HepG2 (cell line): ENCODE data around the gene FHIT. TPM values are rescaled to one million over a fixed set of nuclear protein-coding genes. Genes with fewer than 3 reads are reported as not detected.

ENCODE experiments used
- ATAC-seq: fragments of 200-7000 bp; cut with Tn5 transposase; 3 replicates; pipeline ENCODE4 v1.9.1; 2020; ENCODE audit warnings: mild to moderate bottlenecking, moderate library complexity
- BruUV-seq: library from RNA; stranded (reverse); fragments of 400-500 nt; replicated peaks from 2 replicates; lab custom pipeline; 2021; lab: Mats Ljungman, UMichigan
- CTCF ChIA-PET: fragments of 300-600 bp; formaldehyde crosslinking; extraction: SDS; loops from one replicate; lab custom pipeline; 2021; ENCODE audit warnings: low total read pairs, inconsistent platforms, low intra/inter-chr PET ratio; lab: Yijun Ruan, JAX
- POLR2A ChIA-PET: fragments of 350-600 bp; sonication (Branson Sonifier 250); formaldehyde crosslinking; loops from one replicate; lab custom pipeline; 2020; ENCODE audit warnings: antibody characterized with exemption, inconsistent platforms; lab: Yijun Ruan, JAX
- DNase-seq: peaks from one replicate; pipeline ENCODE4 v3.0.0-alpha.2; 2015; ENCODE audit warnings: low spot score
- FAIRE-seq: peaks from 3 replicates; lab custom pipeline; 2011; peaks lifted over from hg19 to GRCh38; lab: Jason Lieb, UNC
- H2AFZ ChIP-seq: one replicate; pipeline ENCODE4 v1.6.1; 2011; ENCODE audit warnings: low read length, inconsistent platforms
- H3K27ac ChIP-seq: fragments of 300-600 bp; 3 replicates; pipeline ENCODE4 v1.8.0; 2011; ENCODE audit warnings: mixed run types, mild to moderate bottlenecking, mixed read lengths, low read length, inconsistent platforms; ENCODE audit not compliant: insufficient read depth; ENCODE audit errors: extremely low read length
- H3K27me3 ChIP-seq, 2 experiments: fragments of 200-600 bp in 1 of 2; 2 replicates in 1 of 2; 3 replicates in 1 of 2; pipeline versions ENCODE4 v1.6.0 to v1.8.0; 2011; ENCODE audit warnings: low read length in 2 of 2, mild to moderate bottlenecking in 2 of 2, moderate library complexity in 2 of 2, inconsistent platforms in 1 of 2; ENCODE audit not compliant: insufficient read depth in 2 of 2, control insufficient read depth in 1 of 2
- H3K36me3 ChIP-seq, 2 experiments: fragments of 200-600 bp in 1 of 2; replicated peaks in 1 of 2; 2 replicates in 1 of 2; 3 replicates in 1 of 2; pipeline versions ENCODE4 v1.5.1 to v1.8.0; 2011; ENCODE audit warnings: low read length in 2 of 2, inconsistent platforms in 1 of 2; ENCODE audit not compliant: insufficient read depth in 2 of 2, control insufficient read depth in 1 of 2
- H3K4me1 ChIP-seq: 2 replicates; pipeline ENCODE4 v1.5.1; 2012; ENCODE audit warnings: low read length, inconsistent platforms; ENCODE audit not compliant: insufficient read depth
- H3K4me2 ChIP-seq: 2 replicates; pipeline ENCODE4 v1.6.0; 2011; ENCODE audit warnings: low read depth, low read length, inconsistent platforms
- H3K4me3 ChIP-seq, 3 experiments: fragments of 200-600 bp in 1 of 3; sonication (generic), shearing (Covaris generic) in 1 of 3; replicated peaks in 1 of 3; 2 replicates each; pipeline ENCODE4 v1.5.1; 2011 to 2016; ENCODE audit warnings: low read length in 3 of 3, inconsistent platforms in 2 of 3, low read depth in 2 of 3, mild to moderate bottlenecking in 2 of 3, control low read depth in 1 of 3, mixed read lengths in 1 of 3; ENCODE audit not compliant: insufficient read depth in 1 of 3
- H3K79me2 ChIP-seq: one replicate; pipeline ENCODE4 v1.6.1; 2011; ENCODE audit warnings: low read length, inconsistent platforms; ENCODE audit not compliant: insufficient read depth
- H3K9ac ChIP-seq: 2 replicates; pipeline ENCODE4 v1.6.0; 2011; ENCODE audit warnings: mild to moderate bottlenecking, low read depth, low read length, inconsistent platforms; ENCODE audit not compliant: insufficient read depth
- H3K9me3 ChIP-seq: 2 replicates; pipeline ENCODE4 v1.5.1; 2012; ENCODE audit warnings: mild to moderate bottlenecking, low read length
- H4K20me1 ChIP-seq: 2 replicates; pipeline ENCODE4 v1.6.0; 2011; ENCODE audit warnings: inconsistent platforms, mild to moderate bottlenecking, low read length, moderate library complexity; ENCODE audit not compliant: insufficient read depth
- ATF5 ChIP-seq: sonication (generic); formaldehyde crosslinking; IDR thresholded peaks from 2 replicates; pipeline ENCODE4 v1.4.0; 2020; ENCODE audit warnings: mild to moderate bottlenecking, low read depth, missing genetic modification reagents
- BRCA1 ChIP-seq: sonication (generic); formaldehyde crosslinking; IDR thresholded peaks from 2 replicates; pipeline ENCODE4 v1.4.0; 2020; ENCODE audit warnings: missing genetic modification reagents
- EP300 ChIP-seq, 3 experiments: sonication (generic) in 1 of 3; formaldehyde crosslinking in 1 of 3; IDR thresholded peaks; 2 replicates each; pipeline versions ENCODE4 v1.5.1 to v1.6.1; 2011 to 2020; ENCODE audit warnings: low read depth in 2 of 3, low read length in 2 of 3, borderline replicate concordance in 1 of 3, improper control_type of control experiment in 1 of 3, mild to moderate bottlenecking in 1 of 3, missing genetic modification reagents in 1 of 3, moderate library complexity in 1 of 3
- NFATC3 ChIP-seq: sonication (generic); formaldehyde crosslinking; IDR thresholded peaks from 2 replicates; pipeline ENCODE4 v1.5.1; 2020; ENCODE audit warnings: mild to moderate bottlenecking, missing genetic modification reagents
- PLSCR1 ChIP-seq: sonication (generic); formaldehyde crosslinking; IDR thresholded peaks from 2 replicates; pipeline ENCODE4 v1.5.0; 2020; ENCODE audit warnings: missing genetic modification reagents, mild to moderate bottlenecking, borderline replicate concordance
- REL ChIP-seq: sonication (generic); formaldehyde crosslinking; conservative IDR thresholded peaks from 2 replicates; pipeline ENCODE4 v1.8.0; 2022; ENCODE audit warnings: mild to moderate bottlenecking, missing genetic modification reagents, moderate library complexity
- SNAPC5 ChIP-seq: sonication (generic); formaldehyde crosslinking; IDR thresholded peaks from 2 replicates; pipeline ENCODE4 v1.8.1; 2023; ENCODE audit warnings: mild to moderate bottlenecking, missing genetic modification reagents, borderline replicate concordance
- SSRP1 ChIP-seq: IDR thresholded peaks from 2 replicates; pipeline ENCODE4 v1.6.1; 2016; ENCODE audit warnings: control low read depth
- THAP9 ChIP-seq: sonication (generic); formaldehyde crosslinking; IDR thresholded peaks from 2 replicates; pipeline ENCODE4; 2020; ENCODE audit warnings: missing genetic modification reagents, mild to moderate bottlenecking, borderline replicate concordance
- ZFAT ChIP-seq: sonication (generic); formaldehyde crosslinking; conservative IDR thresholded peaks from 2 replicates; pipeline ENCODE4 v1.8.1; 2023; ENCODE audit warnings: missing genetic modification reagents, inconsistent platforms
- ZNF292 ChIP-seq: sonication (generic); formaldehyde crosslinking; IDR thresholded peaks from 2 replicates; pipeline ENCODE4 v1.8.1; 2022; ENCODE audit warnings: mild to moderate bottlenecking, low read depth, missing genetic modification reagents, borderline replicate concordance
- ZNF451 ChIP-seq: sonication (generic); formaldehyde crosslinking; IDR thresholded peaks from 2 replicates; pipeline ENCODE4 v1.5.0; 2020; ENCODE audit warnings: mild to moderate bottlenecking, missing genetic modification reagents
- ZNF496 ChIP-seq: sonication (generic); formaldehyde crosslinking; IDR thresholded peaks from 2 replicates; pipeline ENCODE4 v1.8.1; 2023; ENCODE audit warnings: mild to moderate bottlenecking, moderate library complexity, missing genetic modification reagents; ENCODE audit not compliant: insufficient replicate concordance
- ZNF639 ChIP-seq: conservative IDR thresholded peaks from 2 replicates; pipeline ENCODE4 v1.6.1; 2018; ENCODE audit warnings: missing genetic modification reagents
- WGBS: methylation state at CpG from one replicate; pipeline ENCODE4 v1.1.6; 2017; ENCODE audit warnings: low lambda C conversion rate; 5-methylcytosine and 5-hydroxymethylcytosine counted together
- in situ Hi-C: cut with HindIII; loops from 2 replicates; pipeline ENCODE4 v1.10.0; 2017; ENCODE audit warnings: low pct_unique_long_range_greater_than_20kb; ENCODE audit not compliant: extremely low pct_ligation_motif_present
- intact Hi-C: fragments of 100-400 bp; cut with micrococcal nuclease; formaldehyde crosslinking; loops from one replicate; pipeline ENCODE4 v1.10.0; 2022; ENCODE audit not compliant: unreplicated experiment
- polyA plus RNA-seq, 8 experiments: library from polyadenylated mRNA; depleted of rRNA in 3 of 8; stranded (reverse) in 7 of 8; unstranded in 1 of 8; fragments of >200 nt; fragmentation: Illumina TruSeq in 4 of 8; extraction: Trizol in 4 of 8; gene quantifications; 2 replicates each; pipeline versions ENCODE4 v1.2.1 to v1.2.3, GENCODE V29; 2011 to 2016; ENCODE audit warnings: low read depth in 4 of 8, missing spikeins in 1 of 8, mixed read lengths in 1 of 8; ENCODE audit not compliant: insufficient read depth in 1 of 8
- total RNA-seq, 5 experiments: library from RNA; depleted of rRNA; stranded (reverse); fragments of >200 nt; fragmentation: Illumina TruSeq; extraction: Trizol; gene quantifications; 2 replicates each; pipeline ENCODE4 v1.2.3, GENCODE V29; 2016; ENCODE audit warnings: low read depth in 1 of 5

Gene FHIT
- total and polyA plus RNA-seq, 2 of the 13 experiments (the other 11 are each of a cell fraction or from before 2014, with no cell fraction given) = 4.0 to 4.6 TPM

- H3K9ac ChIP-seq = no peak overlapping the region
- H3K27me3 ChIP-seq = no peaks in the 10 kb centered on the region
- DNase-seq (no peak), ATAC-seq (no peak), FAIRE-seq (no peak)
- in situ Hi-C loops (no loop called here), intact Hi-C loops (no loop called here)
- no peaks in the 10 kb centered on the region for H3K79me2 ChIP-seq
- BruUV-seq = no TSS peak
- no peak overlapping the region for H3K4me2 ChIP-seq
- no peak overlapping the region for H2AFZ ChIP-seq
- no peaks in the 10 kb centered on the region for H4K20me1 ChIP-seq
- H3K4me3 ChIP-seq = no peak overlapping the region
- H3K36me3 ChIP-seq = no peaks in the 10 kb centered on the region
- H3K27ac ChIP-seq = no peak overlapping the region
- ChIA-PET POLR2A (no interaction called here), CTCF (no interaction called here)
- WGBS = 70% methylated on average over 1 of the region's 1 CpG
- TF ChIP-seq ATF5 (CRISPR knock-in tag) (no peak), SSRP1 (CRISPR knock-in tag) (no peak), SNAPC5 (CRISPR knock-in tag) (no peak), NFATC3 (no peak), THAP9 (CRISPR knock-in tag) (no peak), BRCA1 (CRISPR knock-in tag) (no peak), PLSCR1 (CRISPR knock-in tag) (no peak), ZNF496 (CRISPR knock-in tag) (no peak), ZNF292 (CRISPR knock-in tag) (no peak), ZNF639 (CRISPR knock-in tag) (no peak), ZFAT (CRISPR knock-in tag) (no peak), REL (CRISPR knock-in tag) (no peak), EP300 (IDR thresholded peaks at IDR 0.05; ENCODE audit: low read depth in 2 of 2, low read length in 2 of 2) (no peak), EP300 (CRISPR knock-in tag; IDR thresholded peaks at IDR 0.05; ENCODE audit: borderline replicate concordance) (no peak), ZNF451 (CRISPR knock-in tag) (no peak)
- no peaks in the 10 kb centered on the region for H3K9me3 ChIP-seq
- H3K4me1 ChIP-seq = peaks cover 10% of the 10 kb centered on the region; the same call in 1 of the 2 replicates
Measured at GRCh38 chr3:61051666-61052065, 199.6 kb downstream of the FHIT start.
